ENCODE results near the gene PRX. TPM values are rescaled to one million over a fixed set of nuclear protein-coding genes. Genes with fewer than 3 reads are reported as not detected.

PRX gene
- total and polyA plus RNA-seq, 2 of the 13 experiments (the other 11 are each of a cell fraction or from before 2014, with no cell fraction given): 0.66 TPM

- TF ChIP-seq ZNF550 (CRISPR knock-in tag; IDR thresholded peaks at IDR 0.05; ENCODE audit: borderline replicate concordance) (no peak), NCOR1 (IDR thresholded peaks at IDR 0.05; ENCODE audit: borderline replicate concordance, low read length) (no peak; the same call in 1 of the 2 replicates), FOSL2 (CRISPR knock-in tag; IDR thresholded peaks at IDR 0.05) (peak; percentile 74), JUND (CRISPR knock-in tag; IDR thresholded peaks at IDR 0.05) (no peak), ZNF674 (CRISPR knock-in tag; IDR thresholded peaks at IDR 0.05; ENCODE audit: low read depth) (no peak), TGIF2 (CRISPR knock-in tag; IDR thresholded peaks at IDR 0.05) (peak; percentile 90), PRDM15 (CRISPR knock-in tag; IDR thresholded peaks at IDR 0.05) (no peak), FOXP1 (IDR thresholded peaks at IDR 0.05) (no peak), FOXP1 (CRISPR knock-in tag; IDR thresholded peaks at IDR 0.05) (no peak), ZNF326 (CRISPR knock-in tag; IDR thresholded peaks at IDR 0.05; ENCODE audit: borderline replicate concordance) (no peak), MEF2D (CRISPR knock-in tag; IDR thresholded peaks at IDR 0.05) (no peak), ZEB1 (IDR thresholded peaks at IDR 0.05; ENCODE audit: insufficient replicate concordance, low read depth) (no peak), BRF2 (CRISPR knock-in tag; IDR thresholded peaks at IDR 0.05) (no peak), EEA1 (CRISPR knock-in tag; IDR thresholded peaks at IDR 0.05; ENCODE audit: borderline replicate concordance) (no peak), ZNF44 (CRISPR knock-in tag; IDR thresholded peaks at IDR 0.05) (0 out of 2 replicates have a peak, but pooled peaks have one; percentile 17), ZBTB8A (CRISPR knock-in tag; IDR thresholded peaks at IDR 0.05; ENCODE audit: borderline replicate concordance, low read depth) (no peak)
- TF ChIP-seq, protein P1, sequence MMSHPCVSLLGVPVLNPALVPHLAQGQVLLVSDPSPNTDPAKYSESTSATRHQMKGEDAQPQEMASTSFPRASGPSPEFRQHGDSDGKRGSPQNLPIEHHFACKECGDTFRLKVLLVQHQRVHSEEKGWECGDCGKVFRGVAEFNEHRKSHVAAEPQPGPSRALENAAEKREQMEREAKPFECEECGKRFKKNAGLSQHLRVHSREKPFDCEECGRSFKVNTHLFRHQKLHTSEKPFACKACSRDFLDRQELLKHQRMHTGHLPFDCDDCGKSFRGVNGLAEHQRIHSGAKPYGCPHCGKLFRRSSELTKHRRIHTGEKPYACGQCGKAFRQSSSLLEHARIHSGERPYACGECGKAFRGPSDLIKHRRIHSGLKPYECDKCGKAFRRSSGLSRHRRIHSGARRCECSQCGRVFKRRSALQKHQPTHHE (CRISPR knock-in tag; IDR thresholded peaks at IDR 0.05; ENCODE audit: borderline replicate concordance): no peak
- TF ChIP-seq, protein P2, sequence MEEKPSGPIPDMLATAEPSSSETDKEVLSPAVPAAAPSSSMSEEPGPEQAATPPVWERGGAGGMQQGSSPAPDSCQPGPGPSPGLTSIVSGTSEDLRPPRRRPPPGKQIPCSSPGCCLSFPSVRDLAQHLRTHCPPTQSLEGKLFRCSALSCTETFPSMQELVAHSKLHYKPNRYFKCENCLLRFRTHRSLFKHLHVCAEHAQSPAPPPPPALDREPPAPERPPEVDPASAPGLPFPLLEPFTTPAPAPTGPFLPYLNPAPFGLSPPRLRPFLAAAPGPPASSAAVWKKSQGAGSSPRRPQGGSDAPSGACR (CRISPR knock-in tag; IDR thresholded peaks at IDR 0.05): peak; percentile 50; the same call in 1 of the 2 replicates
- TF ChIP-seq, protein P3, sequence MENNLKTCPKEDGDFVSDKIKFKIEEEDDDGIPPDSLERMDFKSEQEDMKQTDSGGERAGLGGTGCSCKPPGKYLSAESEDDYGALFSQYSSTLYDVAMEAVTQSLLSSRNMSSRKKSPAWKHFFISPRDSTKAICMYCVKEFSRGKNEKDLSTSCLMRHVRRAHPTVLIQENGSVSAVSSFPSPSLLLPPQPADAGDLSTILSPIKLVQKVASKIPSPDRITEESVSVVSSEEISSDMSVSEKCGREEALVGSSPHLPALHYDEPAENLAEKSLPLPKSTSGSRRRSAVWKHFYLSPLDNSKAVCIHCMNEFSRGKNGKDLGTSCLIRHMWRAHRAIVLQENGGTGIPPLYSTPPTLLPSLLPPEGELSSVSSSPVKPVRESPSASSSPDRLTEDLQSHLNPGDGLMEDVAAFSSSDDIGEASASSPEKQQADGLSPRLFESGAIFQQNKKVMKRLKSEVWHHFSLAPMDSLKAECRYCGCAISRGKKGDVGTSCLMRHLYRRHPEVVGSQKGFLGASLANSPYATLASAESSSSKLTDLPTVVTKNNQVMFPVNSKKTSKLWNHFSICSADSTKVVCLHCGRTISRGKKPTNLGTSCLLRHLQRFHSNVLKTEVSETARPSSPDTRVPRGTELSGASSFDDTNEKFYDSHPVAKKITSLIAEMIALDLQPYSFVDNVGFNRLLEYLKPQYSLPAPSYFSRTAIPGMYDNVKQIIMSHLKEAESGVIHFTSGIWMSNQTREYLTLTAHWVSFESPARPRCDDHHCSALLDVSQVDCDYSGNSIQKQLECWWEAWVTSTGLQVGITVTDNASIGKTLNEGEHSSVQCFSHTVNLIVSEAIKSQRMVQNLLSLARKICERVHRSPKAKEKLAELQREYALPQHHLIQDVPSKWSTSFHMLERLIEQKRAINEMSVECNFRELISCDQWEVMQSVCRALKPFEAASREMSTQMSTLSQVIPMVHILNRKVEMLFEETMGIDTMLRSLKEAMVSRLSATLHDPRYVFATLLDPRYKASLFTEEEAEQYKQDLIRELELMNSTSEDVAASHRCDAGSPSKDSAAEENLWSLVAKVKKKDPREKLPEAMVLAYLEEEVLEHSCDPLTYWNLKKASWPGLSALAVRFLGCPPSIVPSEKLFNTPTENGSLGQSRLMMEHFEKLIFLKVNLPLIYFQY (CRISPR knock-in tag; IDR thresholded peaks at IDR 0.05; ENCODE audit: borderline replicate concordance): no peak
Observed at GRCh38 chr19:40348125-40348913, 64.9 kb downstream of the PRX start, which contains the start of the genes C19orf47 and PLD3 (continued).

Data from HepG2 (cell line).